ENCODE measurements around the gene CEACAM20.
"Not testable (repeated sequence)": the region's sequence is repeated elsewhere in the genome, so short reads cannot be mapped to it uniquely, and the experiment has no call there.

The CEACAM20 gene

GRCh38 chr19:44529536-44529935, at the start of gene CEACAM20:
Gene CEACAM20, minus strand, starts transcription at chr19:44529675. Its CDS starts 166 bp downstream, at chr19:44529509.
- DNase-seq (ENCODE audit: low spot score) = no peak

GRCh38 chr19:44577566-44577874, 48.0 kb upstream of the CEACAM20 start:
- no peak for DNase-seq (ENCODE audit: low spot score)

- DNase-seq (ENCODE audit: low spot score) = no peak
Measured at GRCh38 chr19:44576843-44577565, 47.5 kb upstream of the CEACAM20 start.

GRCh38 chr19:44575116-44575700, 45.7 kb upstream of the CEACAM20 start:
- DNase-seq (ENCODE audit: low spot score) = no peak

- no peak for DNase-seq (ENCODE audit: low spot score)
Measured at GRCh38 chr19:44574186-44574950, 44.9 kb upstream of the CEACAM20 start.

GRCh38 chr19:44573627-44574026, 44.2 kb upstream of the CEACAM20 start:
- no peak for DNase-seq (ENCODE audit: low spot score)

GRCh38 chr19:44573183-44573582, 43.7 kb upstream of the CEACAM20 start:
- no peak for DNase-seq (ENCODE audit: low spot score)

- no peak for DNase-seq (ENCODE audit: low spot score)
Measured at GRCh38 chr19:44572581-44572900, 43.1 kb upstream of the CEACAM20 start.

- no peak for DNase-seq (ENCODE audit: low spot score)
Measured at GRCh38 chr19:44571830-44572580, 42.5 kb upstream of the CEACAM20 start.

- peak; percentile 68 for DNase-seq (ENCODE audit: low spot score)
Measured at GRCh38 chr19:44570984-44571684, 41.7 kb upstream of the CEACAM20 start.

- no peak for DNase-seq (ENCODE audit: low spot score)
Measured at GRCh38 chr19:44570603-44570983, 41.1 kb upstream of the CEACAM20 start.

- no peak for DNase-seq (ENCODE audit: low spot score)
Measured at GRCh38 chr19:44567745-44568144, 38.3 kb upstream of the CEACAM20 start.

- no peak for DNase-seq (ENCODE audit: low spot score)
Measured at GRCh38 chr19:44566984-44567383, 37.5 kb upstream of the CEACAM20 start.

GRCh38 chr19:44563086-44563655, 33.7 kb upstream of the CEACAM20 start:
- DNase-seq (ENCODE audit: low spot score) = not testable (repeated sequence)

GRCh38 chr19:44557933-44558332, 28.5 kb upstream of the CEACAM20 start:
- DNase-seq (ENCODE audit: low spot score) = no peak

- no peak for DNase-seq (ENCODE audit: low spot score)
Measured at GRCh38 chr19:44554641-44555246, 25.3 kb upstream of the CEACAM20 start.

- no peak for DNase-seq (ENCODE audit: low spot score)
Measured at GRCh38 chr19:44553478-44554171, 24.1 kb upstream of the CEACAM20 start.

GRCh38 chr19:44552324-44552723, 22.8 kb upstream of the CEACAM20 start:
- DNase-seq (ENCODE audit: low spot score) = peak; percentile 31

GRCh38 chr19:44551850-44552249, 22.4 kb upstream of the CEACAM20 start:
- no peak for DNase-seq (ENCODE audit: low spot score)

- DNase-seq (ENCODE audit: low spot score) = not testable (repeated sequence)
Measured at GRCh38 chr19:44550976-44551375, 21.5 kb upstream of the CEACAM20 start.

- no peak for DNase-seq (ENCODE audit: low spot score)
Measured at GRCh38 chr19:44549507-44549906, 20.0 kb upstream of the CEACAM20 start.

Data from activated CD4-positive, alpha-beta T cell treated with anti-CD3 and anti-CD28 coated beads, Interleukin-2, Interleukin-4, amounts not matched to agents 100 ng/mL and 50 ng/mL, durations not matched to agents 16 hours and 8 hours (primary cell).